GM12891 (cell line): ENCODE measurements around the gene KCNT1.

Source experiments
- POLR2A ChIP-seq: IDR thresholded peaks from 2 replicates; pipeline ENCODE4 v1.6.1; 2011; ENCODE audit warnings: low read depth, low read length, control low read depth
- POLR2AphosphoS5 ChIP-seq: IDR thresholded peaks from 2 replicates; pipeline ENCODE4 v1.6.1; 2011; ENCODE audit warnings: low read depth, low read length, control low read depth
- POU2F2 ChIP-seq: IDR thresholded peaks from 2 replicates; pipeline ENCODE4 v1.6.1; 2011; ENCODE audit warnings: low read depth, mild to moderate bottlenecking, control low read depth, low read length, moderate library complexity
- TAF1 ChIP-seq: IDR thresholded peaks from 2 replicates; pipeline ENCODE4 v1.6.1; 2011; ENCODE audit warnings: low read depth, low read length, control low read depth

- no peak for TF ChIP-seq POLR2AphosphoS5
- no peak for TF ChIP-seq POLR2A
- no peak for TF ChIP-seq TAF1
- TF ChIP-seq POU2F2: no peak
These were observed 99.1 kb downstream of the KCNT1 start for GRCh38 chr9:135801070-135801469.
